Stimulated activated CD8-positive, alpha-beta memory T cell treated with anti-CD3 and anti-CD28 coated beads, Interleukin-15, amount 100 ng/mL, for 4 hours (primary cell): ENCODE measurements around the gene NAB2.

Experiments
- DNase-seq, 2 donors: peaks; one replicate each; pipeline ENCODE4 v3.0.0-alpha.2; 2020; ENCODE audit warnings: low read depth in 2 of 2

Gene NAB2

DNA sequence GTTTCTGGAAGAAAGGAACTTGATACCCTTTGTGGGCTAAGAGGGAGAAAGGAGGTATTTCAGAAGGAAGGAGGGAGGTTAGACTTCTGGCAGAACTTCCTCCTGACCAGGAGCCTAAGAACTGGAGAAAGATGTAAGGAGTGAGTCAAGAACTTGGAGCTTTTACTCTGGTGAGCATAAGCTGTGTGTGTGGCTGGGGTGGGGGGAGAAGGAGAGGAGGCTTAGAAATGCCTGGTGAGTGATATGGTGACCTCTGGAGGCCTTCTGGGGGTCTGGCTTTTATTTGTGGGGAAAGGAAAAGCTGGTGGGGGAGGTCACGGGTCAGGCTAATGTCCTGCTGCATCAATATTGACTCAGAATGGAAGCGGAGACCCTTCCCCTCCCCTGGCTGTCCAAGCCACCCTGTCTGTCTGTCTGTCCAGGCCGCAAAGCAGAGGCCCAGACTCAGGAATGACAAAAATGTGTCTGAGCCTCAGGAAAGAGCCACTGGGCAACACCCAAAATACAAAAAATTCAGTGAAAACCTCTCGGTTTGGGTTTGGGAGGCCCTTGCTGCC lies 44.2 kb downstream of the NAB2 start:
- DNase-seq, result no peak

DNA sequence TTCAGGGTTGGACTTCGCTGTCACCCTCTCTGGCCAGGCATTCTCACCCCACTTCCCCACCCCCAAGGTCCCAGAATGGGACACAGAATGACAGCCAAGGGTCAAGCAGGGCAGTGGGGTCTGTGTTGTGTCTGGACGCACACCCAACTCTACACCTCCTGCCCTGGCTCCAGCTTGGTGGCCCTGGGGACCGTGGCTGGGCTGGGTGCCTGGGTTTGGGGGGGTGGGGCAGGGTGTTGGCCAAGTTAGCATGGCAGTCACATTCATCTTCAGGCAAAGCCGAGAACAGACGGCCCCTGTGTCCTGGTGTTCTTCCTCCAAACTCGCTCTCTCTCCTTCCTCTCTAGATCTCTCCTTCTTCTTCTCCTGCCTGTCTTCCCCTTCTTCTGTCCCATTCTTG lies 45.0 kb downstream of the NAB2 start:
- DNase-seq, result no peak

DNA sequence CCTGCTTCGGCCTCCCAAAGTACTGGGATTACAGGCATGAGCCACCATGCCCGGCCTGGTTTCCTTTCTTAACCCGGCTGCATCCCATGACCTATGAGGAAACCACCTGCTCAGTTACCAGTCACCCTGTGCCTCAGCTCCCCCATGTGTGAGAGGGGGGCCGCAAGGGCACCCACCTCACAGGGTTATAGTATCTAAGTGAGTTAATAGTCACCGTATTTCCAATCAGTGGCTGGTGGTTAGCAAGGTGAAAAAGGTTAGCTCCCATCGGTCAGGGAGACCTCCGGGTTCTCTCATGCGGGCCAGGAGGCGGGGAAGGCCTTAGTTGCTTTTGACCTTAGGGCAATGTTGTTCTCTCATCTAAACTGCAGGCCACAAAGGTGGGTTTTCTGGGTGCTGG lies 46.0 kb downstream of the NAB2 start:
- no peak for DNase-seq

DNA sequence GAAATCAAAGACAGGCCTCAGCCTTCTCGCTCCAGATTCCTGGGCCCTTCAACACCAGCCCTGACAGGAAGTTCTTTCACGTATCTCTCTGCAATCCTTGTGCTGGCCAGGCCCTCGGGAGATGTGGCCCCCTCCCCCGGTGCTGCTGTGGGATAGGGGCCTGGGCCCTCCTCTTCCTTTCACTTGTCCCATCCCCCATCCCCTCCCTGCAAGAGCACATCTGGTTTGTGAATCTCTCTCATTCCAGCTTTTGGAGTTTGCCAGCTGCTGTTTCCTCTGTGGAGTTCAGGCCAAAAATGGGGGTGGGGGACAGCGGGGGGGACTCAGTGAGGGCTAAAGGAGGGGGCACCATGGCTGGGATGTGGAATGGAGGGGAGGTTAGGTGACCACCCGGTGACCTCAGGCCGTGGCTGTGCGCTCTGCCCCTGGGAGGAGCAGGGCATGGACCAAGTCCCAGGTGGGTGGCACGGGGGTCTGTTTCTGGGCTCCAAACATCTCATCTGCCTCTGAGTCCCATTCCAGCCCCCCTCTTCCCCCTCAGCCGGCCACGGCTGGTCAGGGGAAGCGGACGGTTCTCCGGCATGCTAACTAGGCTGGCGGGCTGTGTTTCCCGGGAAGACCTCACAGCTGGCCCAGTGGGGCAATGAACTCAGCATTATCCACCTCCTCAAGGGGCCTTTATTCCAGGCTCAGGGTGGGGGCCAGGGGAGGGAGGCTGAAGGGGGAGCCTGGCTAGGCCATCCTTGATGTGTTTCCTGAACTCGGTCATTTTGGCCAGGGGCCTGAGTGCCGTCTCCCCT lies 46.8 kb downstream of the NAB2 start:
- no peak for DNase-seq

DNA sequence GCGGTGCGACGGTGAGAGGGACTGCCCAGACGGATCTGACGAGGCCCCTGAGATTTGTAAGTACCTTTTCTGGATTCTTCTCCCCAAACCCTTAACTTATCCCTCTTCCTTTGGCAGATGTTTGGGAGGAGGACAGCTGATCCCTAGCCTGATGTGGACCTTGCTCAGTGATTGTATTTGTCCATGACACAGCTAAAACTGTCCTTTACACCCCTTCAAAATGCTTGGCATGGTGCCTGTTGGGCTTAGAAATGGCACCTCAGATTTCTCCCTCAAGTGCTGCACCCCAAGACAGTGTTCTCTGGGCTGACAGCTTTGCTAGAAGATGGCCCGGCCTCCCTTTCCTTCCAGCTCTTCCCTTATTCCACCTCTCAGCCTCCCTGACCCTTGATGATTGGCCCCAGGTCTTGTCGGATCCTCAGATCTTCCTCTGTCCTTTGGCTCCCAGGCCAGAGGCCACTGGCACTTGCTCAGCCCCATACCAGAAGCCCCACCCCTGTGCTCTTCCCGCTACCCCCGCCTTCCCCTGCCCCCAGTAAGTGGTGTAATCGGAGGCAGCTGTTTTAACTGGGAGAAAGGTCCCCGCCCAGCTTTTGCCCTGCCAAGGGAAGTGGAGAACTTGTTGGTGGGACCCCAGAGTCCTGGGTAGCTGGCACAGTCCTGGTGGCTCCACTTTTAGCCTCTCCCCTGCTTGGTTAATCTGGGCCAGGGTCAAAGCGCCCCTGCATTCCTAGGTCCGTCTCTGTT lies 49.8 kb downstream of the NAB2 start:
- no peak for DNase-seq

DNA sequence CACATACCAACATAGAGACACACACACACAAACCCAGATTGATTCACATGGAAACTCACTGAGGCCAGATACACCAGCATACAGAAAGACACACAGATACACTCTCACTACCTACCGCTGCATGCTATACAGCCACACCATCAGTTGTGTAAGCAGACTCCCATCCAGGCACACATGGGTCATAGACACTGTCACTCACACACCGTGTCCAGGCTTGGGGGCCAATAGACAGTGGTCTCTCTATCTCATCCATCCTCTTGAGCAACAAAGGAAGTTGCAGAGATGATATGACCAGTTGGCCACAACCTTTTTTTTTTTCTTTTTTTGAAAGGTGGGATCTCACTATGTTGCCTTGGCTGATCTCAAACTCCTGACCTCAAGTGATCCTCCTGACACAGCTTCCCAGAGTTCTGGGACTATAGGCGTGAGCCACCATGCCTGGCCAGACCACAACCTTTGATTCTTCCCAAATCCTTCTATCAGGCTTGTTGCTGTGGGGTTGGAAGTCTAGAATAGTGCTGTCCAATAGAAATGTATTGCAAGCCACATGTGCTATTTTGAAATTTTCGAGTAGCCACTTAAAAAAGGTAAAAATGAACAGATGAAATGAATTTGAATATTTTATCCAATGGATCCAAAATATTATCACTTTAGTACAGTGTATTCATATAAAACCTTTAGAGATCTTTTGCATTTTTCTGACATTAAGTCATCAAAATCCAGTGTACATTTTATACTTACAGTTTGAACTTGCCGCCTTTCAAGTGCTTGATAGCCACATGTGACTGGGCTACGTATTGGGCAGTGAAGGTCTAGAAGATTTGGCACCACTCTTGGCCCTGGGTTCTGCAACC lies 51.1 kb downstream of the NAB2 start:
- no peak for DNase-seq

DNA sequence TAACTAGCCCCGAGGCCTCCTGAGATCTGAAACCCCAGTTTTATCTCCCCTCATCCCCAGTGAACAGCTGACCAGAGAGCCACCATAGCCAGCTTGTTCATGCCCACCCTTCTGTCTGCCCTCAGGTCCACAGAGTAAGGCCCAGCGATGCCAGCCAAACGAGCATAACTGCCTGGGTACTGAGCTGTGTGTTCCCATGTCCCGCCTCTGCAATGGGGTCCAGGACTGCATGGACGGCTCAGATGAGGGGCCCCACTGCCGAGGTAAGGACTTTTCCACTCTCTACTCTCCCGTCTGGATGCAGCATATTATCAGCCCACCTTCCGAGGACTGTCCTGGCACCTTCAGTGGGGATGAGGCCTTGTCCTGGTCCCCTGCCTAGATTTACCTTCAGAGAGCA lies 52.3 kb downstream of the NAB2 start:
- no peak for DNase-seq

DNA sequence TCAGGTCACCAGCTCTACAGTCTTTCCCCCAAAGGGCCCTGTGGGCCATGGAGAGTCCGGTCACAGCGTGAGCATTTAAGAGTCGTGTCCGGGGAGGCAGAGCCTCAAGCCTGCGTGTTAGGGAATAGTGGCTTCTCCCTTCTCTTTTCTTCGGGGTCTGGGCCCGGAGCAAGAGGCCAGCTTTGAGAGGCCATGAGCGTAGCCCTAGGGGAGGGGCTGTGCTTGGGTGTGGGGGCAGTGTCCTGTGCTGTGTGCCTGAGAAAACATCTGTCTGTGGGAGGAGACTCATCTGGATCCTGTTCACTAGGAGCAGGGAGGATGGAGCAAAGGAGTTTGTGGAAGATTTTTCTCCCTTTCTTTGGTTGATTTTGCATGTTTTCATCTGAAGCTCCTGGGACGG lies 53.2 kb downstream of the NAB2 start:
- DNase-seq, result no peak

DNA sequence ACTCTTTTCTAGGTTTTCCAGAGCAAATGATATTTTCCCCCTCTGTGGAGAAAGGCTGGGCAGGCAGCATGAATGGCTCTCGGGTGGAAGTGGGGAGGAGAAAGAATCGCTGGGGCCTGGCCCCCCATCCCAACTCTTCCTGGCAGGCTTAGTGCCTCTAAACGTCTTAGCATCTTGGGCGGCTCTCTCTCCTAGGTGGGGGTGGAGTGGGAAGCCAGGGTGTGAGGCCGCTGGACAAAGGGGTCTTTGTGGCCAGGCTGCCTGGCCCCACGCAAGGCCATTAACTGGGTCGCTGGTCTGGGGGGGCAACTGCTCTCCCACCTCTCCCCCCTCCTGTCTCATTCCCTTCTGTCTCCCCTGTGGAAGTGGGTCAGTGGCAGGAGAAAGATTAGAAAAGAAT lies 53.8 kb downstream of the NAB2 start:
- DNase-seq, result no peak

DNA sequence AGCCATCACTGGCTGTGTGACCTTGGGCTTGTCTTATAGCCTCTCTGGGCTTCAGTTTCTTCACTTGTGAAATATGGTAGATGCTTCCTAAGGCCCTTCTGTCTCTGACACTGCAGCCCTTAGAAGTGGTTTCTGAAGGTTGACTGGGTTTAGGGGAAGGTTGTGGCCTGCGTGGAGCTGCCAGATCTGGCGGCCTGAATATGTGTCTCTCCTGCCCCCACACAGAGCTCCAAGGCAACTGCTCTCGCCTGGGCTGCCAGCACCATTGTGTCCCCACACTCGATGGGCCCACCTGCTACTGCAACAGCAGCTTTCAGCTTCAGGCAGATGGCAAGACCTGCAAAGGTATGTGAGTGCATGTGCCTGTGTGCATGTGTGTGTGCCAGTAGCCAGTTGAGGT lies 54.5 kb downstream of the NAB2 start:
- DNase-seq, result no peak
